ENCODE data around the gene AHNAK2.
"Not testable (repeated sequence)": the region's sequence is repeated elsewhere in the genome, so short reads cannot be mapped to it uniquely, and the experiment has no call there.

DNA sequence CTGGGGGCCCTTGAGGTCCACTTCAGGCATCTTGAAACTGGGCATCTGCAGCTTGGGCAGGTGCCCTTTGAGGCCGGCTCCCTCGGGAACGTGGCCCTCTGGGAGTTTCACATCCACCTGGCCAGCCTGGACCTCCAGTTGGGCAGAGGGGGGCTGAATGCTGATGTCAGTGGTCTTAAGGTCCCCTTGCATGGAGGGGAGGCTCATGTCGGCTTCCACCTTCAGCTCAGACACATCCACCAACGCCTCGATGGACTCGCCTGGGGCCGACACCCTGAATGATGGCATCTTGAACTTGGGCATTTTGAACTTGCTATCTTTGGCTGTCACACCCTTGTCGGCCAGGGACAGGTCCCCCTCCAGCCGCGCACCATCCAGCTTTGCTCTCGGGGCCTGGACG, 31.0 kb downstream of the AHNAK2 start:
- TF ChIP-seq EZH2 (IDR thresholded peaks at IDR 0.05; ENCODE audit: borderline replicate concordance); EZH2phosphoT487 (IDR thresholded peaks at IDR 0.05; ENCODE audit: low read depth, severe bottlenecking, unreplicated experiment): not testable (repeated sequence)
- TF ChIP-seq, protein P1, sequence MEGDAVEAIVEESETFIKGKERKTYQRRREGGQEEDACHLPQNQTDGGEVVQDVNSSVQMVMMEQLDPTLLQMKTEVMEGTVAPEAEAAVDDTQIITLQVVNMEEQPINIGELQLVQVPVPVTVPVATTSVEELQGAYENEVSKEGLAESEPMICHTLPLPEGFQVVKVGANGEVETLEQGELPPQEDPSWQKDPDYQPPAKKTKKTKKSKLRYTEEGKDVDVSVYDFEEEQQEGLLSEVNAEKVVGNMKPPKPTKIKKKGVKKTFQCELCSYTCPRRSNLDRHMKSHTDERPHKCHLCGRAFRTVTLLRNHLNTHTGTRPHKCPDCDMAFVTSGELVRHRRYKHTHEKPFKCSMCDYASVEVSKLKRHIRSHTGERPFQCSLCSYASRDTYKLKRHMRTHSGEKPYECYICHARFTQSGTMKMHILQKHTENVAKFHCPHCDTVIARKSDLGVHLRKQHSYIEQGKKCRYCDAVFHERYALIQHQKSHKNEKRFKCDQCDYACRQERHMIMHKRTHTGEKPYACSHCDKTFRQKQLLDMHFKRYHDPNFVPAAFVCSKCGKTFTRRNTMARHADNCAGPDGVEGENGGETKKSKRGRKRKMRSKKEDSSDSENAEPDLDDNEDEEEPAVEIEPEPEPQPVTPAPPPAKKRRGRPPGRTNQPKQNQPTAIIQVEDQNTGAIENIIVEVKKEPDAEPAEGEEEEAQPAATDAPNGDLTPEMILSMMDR (IDR thresholded peaks at IDR 0.05; ENCODE audit: poor library complexity): not testable (repeated sequence)

Measured in hepatocyte (in vitro differentiated cells).